VCaP (cell line): ENCODE measurements around the gene GBX2.

Experiments used
- H3K27ac ChIP-seq: fragments of 450-650 bp; 2 replicates; pipeline ENCODE4 v1.5.1; 2017
- TF ChIP-seq, protein P1 (sequence below): fragments of 450-650 bp; conservative IDR thresholded peaks from 2 replicates; pipeline ENCODE4 v1.5.1; 2017; ENCODE audit warnings: mild to moderate bottlenecking, moderate library complexity

The GBX2 gene

GRCh38 chr2:236162031-236162845, 5.9 kb downstream of the GBX2 start:
- no peak overlapping the region for H3K27ac ChIP-seq
- TF ChIP-seq, protein P1, sequence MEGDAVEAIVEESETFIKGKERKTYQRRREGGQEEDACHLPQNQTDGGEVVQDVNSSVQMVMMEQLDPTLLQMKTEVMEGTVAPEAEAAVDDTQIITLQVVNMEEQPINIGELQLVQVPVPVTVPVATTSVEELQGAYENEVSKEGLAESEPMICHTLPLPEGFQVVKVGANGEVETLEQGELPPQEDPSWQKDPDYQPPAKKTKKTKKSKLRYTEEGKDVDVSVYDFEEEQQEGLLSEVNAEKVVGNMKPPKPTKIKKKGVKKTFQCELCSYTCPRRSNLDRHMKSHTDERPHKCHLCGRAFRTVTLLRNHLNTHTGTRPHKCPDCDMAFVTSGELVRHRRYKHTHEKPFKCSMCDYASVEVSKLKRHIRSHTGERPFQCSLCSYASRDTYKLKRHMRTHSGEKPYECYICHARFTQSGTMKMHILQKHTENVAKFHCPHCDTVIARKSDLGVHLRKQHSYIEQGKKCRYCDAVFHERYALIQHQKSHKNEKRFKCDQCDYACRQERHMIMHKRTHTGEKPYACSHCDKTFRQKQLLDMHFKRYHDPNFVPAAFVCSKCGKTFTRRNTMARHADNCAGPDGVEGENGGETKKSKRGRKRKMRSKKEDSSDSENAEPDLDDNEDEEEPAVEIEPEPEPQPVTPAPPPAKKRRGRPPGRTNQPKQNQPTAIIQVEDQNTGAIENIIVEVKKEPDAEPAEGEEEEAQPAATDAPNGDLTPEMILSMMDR = no peak

GRCh38 chr2:236161531-236161930, 6.7 kb downstream of the GBX2 start:
- no peak overlapping the region for H3K27ac ChIP-seq
- TF ChIP-seq, protein P1 = no peak

- TF ChIP-seq, protein P1 = no peak
- no peak overlapping the region for H3K27ac ChIP-seq
Measured at GRCh38 chr2:236161082-236161462, 7.1 kb downstream of the GBX2 start.

DNA sequence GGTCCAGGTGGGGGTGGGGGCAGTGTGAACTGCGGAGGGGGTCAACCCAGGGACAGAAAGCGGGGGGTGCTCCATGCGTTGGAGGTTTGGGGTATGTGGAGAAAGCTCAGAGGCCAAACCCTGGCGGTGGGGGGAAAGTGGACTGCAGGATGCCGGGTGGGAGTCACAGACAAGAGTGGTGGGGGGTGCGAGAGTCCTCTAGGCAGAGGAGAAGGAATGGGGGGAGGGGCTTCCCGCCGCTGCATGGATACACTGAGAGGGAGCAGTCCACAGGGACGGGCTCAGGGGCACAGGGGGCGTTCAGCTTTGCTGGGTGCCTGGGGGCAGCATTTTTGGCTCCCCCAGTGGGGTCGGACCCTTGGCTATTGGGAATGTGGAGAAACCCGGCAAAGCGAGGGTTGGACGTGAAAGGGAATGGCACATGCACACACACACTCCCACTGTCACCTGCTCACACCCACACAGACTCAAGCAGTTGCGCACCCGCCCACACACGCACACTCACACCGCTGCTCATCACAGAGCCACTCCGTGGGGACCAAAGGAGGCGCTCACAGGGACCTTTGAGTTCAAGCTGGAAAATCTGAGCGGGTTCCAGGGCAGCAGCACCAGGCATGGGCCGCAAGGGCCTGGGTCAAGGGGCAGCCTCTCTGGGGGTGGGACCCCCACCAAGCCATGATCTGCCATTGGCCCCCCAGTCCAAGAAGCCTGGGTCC, 7.7 kb downstream of the GBX2 start:
- TF ChIP-seq, protein P1 = no peak
- H3K27ac ChIP-seq = no peak overlapping the region

- TF ChIP-seq, protein P1 = no peak
- no peak overlapping the region for H3K27ac ChIP-seq
Measured at GRCh38 chr2:236159778-236160170, 8.4 kb downstream of the GBX2 start.

- TF ChIP-seq, protein P1 = no peak
- no peak overlapping the region for H3K27ac ChIP-seq
Measured at GRCh38 chr2:236158969-236159777, 9.0 kb downstream of the GBX2 start.
